NCI-H446 treated with DMSO at 0.1 percent for 48 hours (cell line): ENCODE data around the gene MRPL16.

Experiments used
- DNase-seq: peaks from one replicate; lab custom pipeline; 2025; lab: John Stamatoyannopoulos, UW

Gene MRPL16

DNA sequence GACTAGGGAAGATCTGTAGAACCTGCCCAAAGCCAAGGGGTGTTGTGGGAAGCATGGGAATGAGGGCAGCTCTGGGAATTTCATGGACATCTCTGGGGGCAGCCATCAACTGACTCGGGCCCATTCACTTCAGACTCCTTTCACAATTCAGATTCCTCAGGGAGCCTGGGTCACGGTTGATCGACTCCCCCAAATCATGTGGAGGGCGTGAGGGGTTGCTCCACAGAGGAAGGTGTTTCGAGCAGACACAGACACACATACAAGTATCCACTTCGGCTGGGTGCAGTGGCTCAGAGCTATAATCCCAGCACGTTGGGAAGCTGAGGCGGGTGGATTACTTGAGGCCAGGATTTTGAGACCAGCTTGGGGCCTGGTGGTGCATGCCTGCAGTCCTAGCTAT lies 39.7 kb downstream of the MRPL16 start:
- DNase-seq, result no peak

DNA sequence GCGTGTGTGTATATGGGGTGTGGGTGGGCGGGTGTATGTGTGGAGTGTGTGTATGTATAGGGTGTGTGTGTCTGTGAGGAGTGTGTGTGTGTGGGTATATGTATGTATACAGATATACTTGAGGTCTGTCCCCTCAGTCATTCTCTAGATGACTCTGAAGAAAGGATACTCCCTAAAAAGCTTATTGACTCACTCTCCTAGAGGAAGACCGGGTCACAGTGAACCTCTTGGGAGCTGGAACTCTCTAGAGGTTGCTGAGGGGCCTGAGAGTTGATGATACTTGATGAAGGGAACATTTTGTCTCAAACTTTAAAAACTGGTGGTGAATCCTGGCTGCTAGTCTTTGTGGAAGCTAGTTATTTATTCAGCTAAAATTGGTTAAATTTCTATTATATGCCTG lies 40.3 kb downstream of the MRPL16 start:
- no peak for DNase-seq

DNA sequence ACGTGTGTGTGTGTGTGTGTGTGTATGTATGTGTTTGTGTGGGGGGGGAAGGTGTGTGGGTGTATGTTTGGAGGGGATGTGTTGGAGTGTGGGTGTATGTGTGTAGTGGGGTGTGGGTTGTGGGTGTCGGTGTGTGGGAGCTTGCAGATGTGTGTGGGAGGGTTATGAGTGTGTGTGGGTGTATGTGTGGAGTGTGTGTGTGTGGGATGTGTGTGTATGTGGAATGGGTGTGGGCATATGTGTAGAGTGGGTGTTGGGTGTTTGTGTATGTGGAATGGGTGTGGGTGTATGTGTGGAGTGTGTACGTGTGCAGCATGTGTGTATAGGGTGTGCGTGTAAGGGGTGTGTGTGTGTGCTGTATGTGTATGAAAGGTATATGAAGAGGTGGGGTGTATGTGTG lies 40.8 kb downstream of the MRPL16 start:
- DNase-seq, result no peak

DNA sequence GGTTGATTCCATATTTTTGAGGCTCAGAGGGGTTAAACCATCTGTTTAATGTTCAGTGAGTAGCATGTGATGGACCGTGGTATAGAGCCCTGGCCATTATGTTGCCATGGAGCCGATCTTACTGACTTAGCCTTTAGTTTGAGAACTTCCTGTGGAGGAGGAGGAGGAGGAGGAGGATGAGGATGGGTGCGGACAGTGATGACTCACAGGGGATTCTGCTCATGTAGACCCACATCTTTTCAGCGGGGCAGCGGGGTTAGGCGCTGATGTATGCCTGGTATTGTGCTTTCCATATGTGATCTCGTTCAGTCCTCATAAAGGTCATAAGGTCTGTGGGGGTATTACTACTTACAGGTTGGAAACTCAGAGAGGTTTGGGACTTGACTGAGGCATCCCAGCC lies 41.5 kb downstream of the MRPL16 start:
- no peak for DNase-seq

DNA sequence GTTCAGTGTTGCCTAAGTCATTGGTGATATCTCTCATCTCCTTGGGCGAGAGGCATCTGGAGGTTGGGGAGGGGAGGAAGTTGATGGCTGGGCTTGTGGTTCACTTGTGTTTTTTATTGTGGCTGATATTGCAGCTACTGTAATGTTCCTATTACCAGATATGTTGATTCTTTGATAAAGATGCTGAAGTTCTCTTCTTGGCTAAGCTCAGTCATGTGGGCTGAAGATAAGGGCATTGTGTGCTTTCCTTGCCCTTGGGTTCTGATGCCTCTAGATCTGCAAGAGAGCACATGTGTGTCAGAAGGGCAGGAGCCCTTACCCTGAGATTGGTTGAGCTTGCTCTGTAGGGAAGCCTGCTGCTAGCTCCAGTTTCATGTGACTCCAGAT lies 43.4 kb downstream of the MRPL16 start:
- no peak for DNase-seq

DNA sequence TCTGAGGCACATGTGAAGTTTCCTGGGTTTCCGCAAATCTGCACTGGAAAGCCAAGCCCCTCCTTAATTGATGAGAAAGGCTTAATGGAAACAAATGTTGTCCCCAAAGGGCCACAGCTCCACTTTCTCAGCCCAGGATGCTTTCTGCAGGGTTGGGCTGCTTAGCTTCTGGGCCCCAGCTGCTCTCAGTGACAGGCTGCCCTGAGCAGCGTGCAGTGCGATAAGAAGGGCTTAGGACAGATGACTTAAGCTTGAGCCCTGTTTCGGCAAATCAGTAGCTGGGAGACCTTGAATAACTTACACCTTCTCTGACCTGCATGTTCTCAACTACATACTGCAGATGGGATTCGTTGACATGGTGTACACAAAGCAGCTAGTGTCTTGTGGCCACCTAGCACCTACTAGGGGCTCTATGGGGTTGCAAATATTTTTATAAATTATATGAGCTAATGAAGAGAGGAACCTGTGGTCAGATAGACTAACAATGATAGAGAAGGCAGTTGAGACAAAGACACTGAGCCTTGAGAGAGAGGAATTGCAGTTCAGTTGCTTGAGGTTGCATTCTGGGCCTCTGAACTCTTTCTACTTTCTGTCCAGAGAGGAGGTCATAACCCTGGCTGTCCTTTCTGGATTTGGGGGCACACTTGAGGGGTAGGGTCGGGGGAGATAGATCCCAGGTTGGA lies 43.9 kb downstream of the MRPL16 start:
- no peak for DNase-seq

DNA sequence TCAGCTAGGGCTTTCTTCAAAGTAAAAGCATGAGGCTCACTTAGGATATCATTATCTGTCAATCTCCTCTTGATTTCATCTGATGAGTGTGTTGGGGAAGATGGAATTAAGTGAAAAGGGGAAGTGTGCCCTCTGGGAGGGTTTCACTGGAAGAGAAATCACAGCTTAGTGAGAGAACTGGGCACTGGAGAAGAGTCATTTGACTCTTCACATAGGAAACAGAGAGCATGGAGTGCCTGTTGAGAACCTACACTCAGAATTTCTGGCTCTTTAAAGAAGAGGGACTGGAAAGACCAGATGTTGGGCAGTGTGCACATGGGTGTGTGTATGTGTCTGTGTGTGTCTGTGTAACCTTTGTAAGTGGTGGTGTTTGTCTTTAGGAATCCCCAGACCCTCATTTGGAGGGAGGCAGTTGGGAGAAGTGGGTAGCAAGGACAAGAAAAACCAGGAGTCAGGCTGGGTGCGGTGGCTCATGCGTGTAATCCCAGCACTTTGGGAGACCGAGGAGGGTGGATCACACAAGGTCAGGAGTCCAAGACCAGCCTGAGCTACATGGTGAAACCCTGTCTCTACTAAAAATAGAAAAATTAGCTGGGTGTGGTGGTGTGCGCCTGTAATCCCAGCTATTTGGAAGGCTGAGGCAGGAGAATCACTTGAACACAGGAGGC lies 45.4 kb downstream of the MRPL16 start:
- DNase-seq, result no peak

DNA sequence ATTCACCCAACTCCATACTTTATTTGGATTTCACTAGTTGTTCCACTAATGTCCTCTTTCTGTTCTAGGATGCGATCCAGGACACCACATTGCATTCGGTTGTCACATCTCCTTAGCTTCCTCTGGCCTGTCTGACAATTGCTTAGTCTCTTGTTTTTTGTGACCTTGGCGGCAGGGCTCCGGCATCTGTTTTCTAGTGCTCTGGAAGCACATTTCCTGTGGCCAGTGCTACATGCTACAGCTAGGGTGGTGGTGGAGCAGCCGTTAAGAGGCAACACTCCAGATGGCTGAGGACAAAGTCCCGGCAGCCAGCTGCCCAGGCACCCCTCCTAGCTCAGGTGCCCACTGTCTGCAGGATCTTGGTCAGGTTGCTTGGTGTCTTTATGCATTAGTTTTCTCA lies 48.6 kb downstream of the MRPL16 start:
- no peak for DNase-seq

DNA sequence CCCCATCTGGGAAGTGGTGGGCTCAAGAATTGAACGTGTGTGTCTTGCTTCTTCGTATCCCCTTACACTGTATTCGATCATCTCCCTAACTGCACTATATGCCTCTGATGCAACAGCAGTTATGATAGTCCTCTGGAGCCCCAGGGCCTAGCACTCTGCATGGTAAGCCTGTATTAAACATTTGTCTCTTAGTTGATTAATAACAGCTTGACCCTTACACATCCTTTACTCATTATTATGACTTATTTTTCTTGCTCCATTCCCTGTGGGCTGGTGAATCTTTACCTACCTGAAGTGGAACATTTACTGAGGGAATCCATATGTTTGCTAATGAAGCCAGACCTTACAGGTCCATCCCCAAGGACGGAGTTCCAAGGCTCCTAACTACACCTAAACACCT lies 49.8 kb downstream of the MRPL16 start:
- DNase-seq, result no peak

DNA sequence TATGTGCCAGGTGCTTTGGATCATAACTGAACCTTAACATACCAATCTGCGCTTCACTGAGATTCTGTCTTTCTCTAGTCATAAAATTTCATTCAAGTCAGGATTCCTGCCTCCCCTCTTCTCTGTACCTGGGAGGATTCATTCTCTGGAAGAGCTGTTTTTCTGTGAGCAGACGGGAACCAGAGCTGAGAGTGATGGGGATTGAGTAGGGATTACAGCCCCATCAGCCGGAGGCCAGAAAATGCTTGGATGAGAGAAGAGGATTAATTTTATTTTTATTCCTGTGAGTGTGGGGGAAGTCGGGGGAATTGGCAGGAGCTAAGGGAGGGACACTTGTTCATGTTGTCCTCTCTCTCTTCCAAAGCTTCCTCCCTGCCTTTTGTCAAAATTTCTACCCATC lies 50.7 kb downstream of the MRPL16 start:
- no peak for DNase-seq

DNA sequence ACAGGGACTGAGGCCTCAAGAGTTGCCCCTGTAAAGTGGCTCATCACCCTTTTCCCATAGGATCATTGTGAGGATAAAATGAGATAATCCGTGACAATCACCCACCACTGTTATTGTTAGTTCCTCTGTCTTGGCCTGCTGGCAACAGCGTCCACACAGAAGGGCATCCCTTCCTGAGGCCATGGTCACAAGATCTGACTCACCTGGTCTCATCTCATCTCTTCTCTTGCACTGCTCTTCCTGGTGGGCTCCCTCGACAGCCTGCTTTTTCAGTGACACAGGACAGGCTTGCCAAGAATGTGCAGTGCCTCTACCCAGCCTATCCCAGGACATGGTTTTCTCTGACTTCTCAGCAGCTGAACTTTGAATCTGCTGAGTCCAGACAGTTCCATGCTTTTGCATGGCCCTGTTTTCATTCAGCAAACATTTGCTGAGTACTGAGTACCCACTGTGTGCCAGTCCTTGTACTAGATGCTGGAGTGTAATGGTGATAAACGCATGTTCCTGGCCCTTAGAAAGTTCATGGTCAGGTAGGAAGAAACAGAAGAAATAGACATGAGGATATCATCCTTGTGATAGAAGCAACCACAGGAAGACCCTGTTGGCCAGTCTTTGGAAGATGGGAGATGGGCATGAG lies 52.1 kb downstream of the MRPL16 start:
- DNase-seq, result no peak

DNA sequence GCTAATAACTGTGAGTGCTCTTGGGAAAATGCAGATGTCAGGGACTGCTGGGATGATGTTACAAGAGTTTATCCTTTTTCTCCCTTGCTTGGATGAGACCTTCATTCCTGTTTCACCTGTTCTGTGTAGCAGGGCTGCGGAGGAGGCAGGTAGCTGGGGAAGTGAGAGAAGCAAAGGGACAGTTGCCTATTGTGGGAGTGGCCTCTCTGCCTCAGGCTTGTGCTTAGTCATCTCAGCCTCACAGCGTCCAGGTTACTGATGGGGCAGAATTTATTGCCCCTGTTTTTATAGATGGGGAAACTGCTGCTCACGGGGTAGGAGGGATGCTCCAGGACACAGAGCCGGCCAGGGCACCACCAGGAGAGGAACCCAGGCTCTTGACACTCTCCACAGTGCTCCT lies 53.7 kb downstream of the MRPL16 start:
- no peak for DNase-seq

DNA sequence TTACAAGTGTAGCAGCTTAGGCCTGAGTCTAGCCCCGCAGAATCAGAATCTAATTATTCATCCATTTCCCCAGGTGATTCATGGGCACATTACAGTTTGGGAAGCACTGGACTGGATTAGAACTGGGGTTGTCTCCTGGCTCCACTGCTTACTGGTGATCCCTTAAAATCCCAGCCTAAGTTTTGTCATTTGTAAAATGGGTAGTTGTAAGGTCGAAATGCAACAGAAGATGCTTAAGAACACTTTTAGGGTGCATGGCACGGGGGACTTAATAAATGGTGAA lies 54.1 kb downstream of the MRPL16 start:
- no peak for DNase-seq
